ENCODE measurements around the gene LITAF. TPM values are rescaled to one million over a fixed set of nuclear protein-coding genes. Genes with fewer than 3 reads are reported as not detected.

Gene LITAF
- polyA plus RNA-seq, 1 donor from 2014 or later: 0.31 TPM

DNA sequence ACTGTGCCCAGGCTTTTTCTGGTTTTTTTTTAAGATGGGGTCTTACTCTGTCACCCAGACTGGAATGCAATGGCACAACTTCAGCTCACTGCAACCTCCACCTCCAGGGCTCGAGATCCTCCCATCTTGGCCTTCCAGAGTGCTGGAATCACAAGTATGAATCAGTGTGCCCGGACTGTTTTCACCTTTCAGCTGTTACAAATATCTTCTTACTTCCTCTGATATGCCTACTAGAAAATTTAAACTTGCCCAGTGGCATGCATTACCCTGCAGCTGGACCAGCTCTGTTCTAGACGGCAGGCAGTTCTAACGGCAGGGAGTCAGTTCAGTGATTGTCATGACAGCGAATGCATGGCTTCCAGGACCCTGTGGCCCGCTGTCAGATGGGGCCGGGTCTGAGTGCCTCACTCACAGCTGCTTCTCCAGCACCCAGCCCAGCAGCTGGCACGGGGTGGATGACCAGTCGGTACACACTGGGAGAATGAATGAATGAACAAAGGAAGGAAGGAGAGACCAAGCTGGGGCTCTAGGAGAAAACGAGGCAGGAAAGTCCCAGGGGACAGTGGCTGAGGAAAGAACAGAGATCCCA lies 28.0 kb upstream of the LITAF start:
- Histone ChIP-seq H3K79me2 (replicated peaks; ENCODE audit: insufficient read depth, low read length) (no peaks in the 10 kb centered on the region), H3K4me2 (ENCODE audit: low read length) (no peak overlapping the region), H3K27me3 (ENCODE audit: insufficient read depth, low read depth, low read length) (no peaks in the 10 kb centered on the region), H3F3A (ENCODE audit: insufficient read depth, low read length, poor library complexity, severe bottlenecking) (no peaks in the 10 kb centered on the region), H4K20me1 (ENCODE audit: insufficient read depth) (no peaks in the 10 kb centered on the region), H2AFZ (ENCODE audit: low read depth, low read length) (no peak overlapping the region), H3K27ac (ENCODE audit: low read length) (no peak overlapping the region), H3K9me3 (ENCODE audit: low read length) (no peaks in the 10 kb centered on the region), H3K36me3 (ENCODE audit: insufficient read depth, low read length) (no peaks in the 10 kb centered on the region), H3K9me2 (ENCODE audit: insufficient read depth, low read length) (no peaks in the 10 kb centered on the region), H3K4me3 (ENCODE audit: low read length) (no peak overlapping the region), H3K9ac (ENCODE audit: low read length) (no peak overlapping the region)
- TF ChIP-seq, protein P1, sequence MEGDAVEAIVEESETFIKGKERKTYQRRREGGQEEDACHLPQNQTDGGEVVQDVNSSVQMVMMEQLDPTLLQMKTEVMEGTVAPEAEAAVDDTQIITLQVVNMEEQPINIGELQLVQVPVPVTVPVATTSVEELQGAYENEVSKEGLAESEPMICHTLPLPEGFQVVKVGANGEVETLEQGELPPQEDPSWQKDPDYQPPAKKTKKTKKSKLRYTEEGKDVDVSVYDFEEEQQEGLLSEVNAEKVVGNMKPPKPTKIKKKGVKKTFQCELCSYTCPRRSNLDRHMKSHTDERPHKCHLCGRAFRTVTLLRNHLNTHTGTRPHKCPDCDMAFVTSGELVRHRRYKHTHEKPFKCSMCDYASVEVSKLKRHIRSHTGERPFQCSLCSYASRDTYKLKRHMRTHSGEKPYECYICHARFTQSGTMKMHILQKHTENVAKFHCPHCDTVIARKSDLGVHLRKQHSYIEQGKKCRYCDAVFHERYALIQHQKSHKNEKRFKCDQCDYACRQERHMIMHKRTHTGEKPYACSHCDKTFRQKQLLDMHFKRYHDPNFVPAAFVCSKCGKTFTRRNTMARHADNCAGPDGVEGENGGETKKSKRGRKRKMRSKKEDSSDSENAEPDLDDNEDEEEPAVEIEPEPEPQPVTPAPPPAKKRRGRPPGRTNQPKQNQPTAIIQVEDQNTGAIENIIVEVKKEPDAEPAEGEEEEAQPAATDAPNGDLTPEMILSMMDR (IDR thresholded peaks at IDR 0.05; ENCODE audit: poor library complexity, severe bottlenecking): no peak
- no peak for TF ChIP-seq MXI1 (conservative IDR thresholded peaks at IDR 0.05; ENCODE audit: poor library complexity, severe bottlenecking)
- TF ChIP-seq, protein P2, sequence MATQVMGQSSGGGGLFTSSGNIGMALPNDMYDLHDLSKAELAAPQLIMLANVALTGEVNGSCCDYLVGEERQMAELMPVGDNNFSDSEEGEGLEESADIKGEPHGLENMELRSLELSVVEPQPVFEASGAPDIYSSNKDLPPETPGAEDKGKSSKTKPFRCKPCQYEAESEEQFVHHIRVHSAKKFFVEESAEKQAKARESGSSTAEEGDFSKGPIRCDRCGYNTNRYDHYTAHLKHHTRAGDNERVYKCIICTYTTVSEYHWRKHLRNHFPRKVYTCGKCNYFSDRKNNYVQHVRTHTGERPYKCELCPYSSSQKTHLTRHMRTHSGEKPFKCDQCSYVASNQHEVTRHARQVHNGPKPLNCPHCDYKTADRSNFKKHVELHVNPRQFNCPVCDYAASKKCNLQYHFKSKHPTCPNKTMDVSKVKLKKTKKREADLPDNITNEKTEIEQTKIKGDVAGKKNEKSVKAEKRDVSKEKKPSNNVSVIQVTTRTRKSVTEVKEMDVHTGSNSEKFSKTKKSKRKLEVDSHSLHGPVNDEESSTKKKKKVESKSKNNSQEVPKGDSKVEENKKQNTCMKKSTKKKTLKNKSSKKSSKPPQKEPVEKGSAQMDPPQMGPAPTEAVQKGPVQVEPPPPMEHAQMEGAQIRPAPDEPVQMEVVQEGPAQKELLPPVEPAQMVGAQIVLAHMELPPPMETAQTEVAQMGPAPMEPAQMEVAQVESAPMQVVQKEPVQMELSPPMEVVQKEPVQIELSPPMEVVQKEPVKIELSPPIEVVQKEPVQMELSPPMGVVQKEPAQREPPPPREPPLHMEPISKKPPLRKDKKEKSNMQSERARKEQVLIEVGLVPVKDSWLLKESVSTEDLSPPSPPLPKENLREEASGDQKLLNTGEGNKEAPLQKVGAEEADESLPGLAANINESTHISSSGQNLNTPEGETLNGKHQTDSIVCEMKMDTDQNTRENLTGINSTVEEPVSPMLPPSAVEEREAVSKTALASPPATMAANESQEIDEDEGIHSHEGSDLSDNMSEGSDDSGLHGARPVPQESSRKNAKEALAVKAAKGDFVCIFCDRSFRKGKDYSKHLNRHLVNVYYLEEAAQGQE (IDR thresholded peaks at IDR 0.05; ENCODE audit: borderline replicate concordance): no peak
- no peak for TF ChIP-seq TAF1 (IDR thresholded peaks at IDR 0.05; ENCODE audit: low read depth)
- no peak for TF ChIP-seq SMC3 (conservative IDR thresholded peaks at IDR 0.05; ENCODE audit: poor library complexity)
- no peak for TF ChIP-seq EP300 (conservative IDR thresholded peaks at IDR 0.05; ENCODE audit: poor library complexity, severe bottlenecking)
- TF ChIP-seq POLR2AphosphoS5 (IDR thresholded peaks at IDR 0.05): no peak
- no peak for TF ChIP-seq EZH2 (IDR thresholded peaks at IDR 0.05; ENCODE audit: borderline replicate concordance, insufficient read depth, low read length, poor library complexity, severe bottlenecking)
- TF ChIP-seq RAD21 (conservative IDR thresholded peaks at IDR 0.05): no peak

DNA sequence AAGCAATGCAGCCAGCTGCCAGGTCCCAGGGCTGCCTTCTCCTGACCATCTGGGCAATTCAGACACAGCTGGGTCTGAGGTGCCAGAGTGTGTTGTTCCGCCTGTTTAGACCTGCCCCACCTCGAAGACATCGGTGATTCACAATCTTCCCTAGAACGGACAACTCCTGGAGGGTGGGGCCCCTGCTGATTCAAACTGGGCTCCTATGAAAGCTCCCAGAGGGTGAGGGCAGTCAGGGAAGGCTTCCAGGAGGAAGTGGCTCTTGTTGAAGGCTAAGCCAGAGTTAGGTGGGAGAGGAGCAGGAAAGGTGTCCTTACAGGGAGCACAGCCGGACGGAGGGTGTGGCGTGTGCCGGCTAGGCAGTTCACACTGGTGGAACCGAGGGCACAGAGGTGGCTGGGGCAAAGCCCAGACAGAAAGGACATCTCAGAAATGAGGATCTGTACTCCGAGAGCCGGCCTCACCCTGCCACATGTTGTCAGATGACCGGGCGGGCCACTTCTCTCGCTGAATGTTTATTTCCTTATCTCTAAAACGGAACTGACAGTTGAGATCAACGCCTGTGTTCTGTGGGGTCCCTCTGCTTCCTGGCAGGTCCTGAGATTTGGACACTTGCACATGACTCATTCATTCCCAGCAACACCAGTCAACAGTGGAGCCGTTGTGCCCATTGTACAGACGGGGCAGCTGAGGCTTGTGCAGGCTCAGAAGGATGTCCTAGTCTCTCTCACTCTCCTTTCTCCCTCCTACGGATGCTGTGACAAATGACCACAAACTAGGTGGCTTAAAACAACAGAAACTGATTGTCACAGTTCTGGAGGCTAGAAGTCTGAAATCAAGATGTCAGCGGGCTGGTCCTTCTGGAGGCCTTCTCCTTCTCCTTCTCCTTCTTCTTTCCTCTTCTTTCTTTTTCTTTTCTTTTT lies 26.9 kb upstream of the LITAF start:
- no peaks in the 10 kb centered on the region for H3K9me3 ChIP-seq (ENCODE audit: low read length)
- no peak overlapping the region for H3K9ac ChIP-seq (ENCODE audit: low read length)
- TF ChIP-seq, protein P2 (IDR thresholded peaks at IDR 0.05; ENCODE audit: borderline replicate concordance): no peak
- TF ChIP-seq RAD21 (conservative IDR thresholded peaks at IDR 0.05) (no peak), TAF1 (IDR thresholded peaks at IDR 0.05; ENCODE audit: low read depth) (no peak), EP300 (conservative IDR thresholded peaks at IDR 0.05; ENCODE audit: poor library complexity, severe bottlenecking) (no peak), MXI1 (conservative IDR thresholded peaks at IDR 0.05; ENCODE audit: poor library complexity, severe bottlenecking) (no peak), POLR2AphosphoS5 (IDR thresholded peaks at IDR 0.05) (no peak), SMC3 (conservative IDR thresholded peaks at IDR 0.05; ENCODE audit: poor library complexity) (no peak), EZH2 (IDR thresholded peaks at IDR 0.05; ENCODE audit: borderline replicate concordance, insufficient read depth, low read length, poor library complexity, severe bottlenecking) (no peak)
- TF ChIP-seq, protein P1 (IDR thresholded peaks at IDR 0.05; ENCODE audit: poor library complexity, severe bottlenecking): no peak
- H3K79me2 ChIP-seq (replicated peaks; ENCODE audit: insufficient read depth, low read length): no peaks in the 10 kb centered on the region
- H2AFZ ChIP-seq (ENCODE audit: low read depth, low read length): no peak overlapping the region
- H4K20me1 ChIP-seq (ENCODE audit: insufficient read depth): no peaks in the 10 kb centered on the region
- no peaks in the 10 kb centered on the region for H3K36me3 ChIP-seq (ENCODE audit: insufficient read depth, low read length)
- no peak overlapping the region for H3K4me2 ChIP-seq (ENCODE audit: low read length)
- H3K4me3 ChIP-seq (ENCODE audit: low read length): no peak overlapping the region
- H3K9me2 ChIP-seq (ENCODE audit: insufficient read depth, low read length): no peaks in the 10 kb centered on the region
- no peaks in the 10 kb centered on the region for H3K27me3 ChIP-seq (ENCODE audit: insufficient read depth, low read depth, low read length)
- H3K27ac ChIP-seq (ENCODE audit: low read length): no peak overlapping the region
- H3F3A ChIP-seq (ENCODE audit: insufficient read depth, low read length, poor library complexity, severe bottlenecking): no peaks in the 10 kb centered on the region
